ENCODE data around the gene PDSS1.

DNA sequence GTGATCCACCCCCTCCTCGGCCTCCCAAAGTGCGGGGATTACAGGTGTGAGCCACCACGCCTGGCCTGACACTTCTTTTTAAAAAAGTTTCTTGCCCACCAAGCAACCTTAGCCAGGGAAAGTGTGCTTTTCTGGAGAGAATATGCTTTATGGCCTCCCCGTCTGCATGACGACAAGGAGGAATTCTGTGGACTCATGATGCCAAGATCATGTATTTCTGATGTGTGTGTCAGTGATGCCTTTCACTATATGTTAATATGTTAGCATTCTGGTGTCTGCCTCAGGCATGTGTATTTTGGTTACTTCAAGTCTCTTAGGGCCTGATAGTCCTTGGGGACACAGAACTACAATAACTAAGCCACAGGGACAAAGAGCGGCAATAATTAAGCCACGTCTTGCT is 2.1 kb downstream of the PDSS1 start:
- TF ChIP-seq, protein P1, sequence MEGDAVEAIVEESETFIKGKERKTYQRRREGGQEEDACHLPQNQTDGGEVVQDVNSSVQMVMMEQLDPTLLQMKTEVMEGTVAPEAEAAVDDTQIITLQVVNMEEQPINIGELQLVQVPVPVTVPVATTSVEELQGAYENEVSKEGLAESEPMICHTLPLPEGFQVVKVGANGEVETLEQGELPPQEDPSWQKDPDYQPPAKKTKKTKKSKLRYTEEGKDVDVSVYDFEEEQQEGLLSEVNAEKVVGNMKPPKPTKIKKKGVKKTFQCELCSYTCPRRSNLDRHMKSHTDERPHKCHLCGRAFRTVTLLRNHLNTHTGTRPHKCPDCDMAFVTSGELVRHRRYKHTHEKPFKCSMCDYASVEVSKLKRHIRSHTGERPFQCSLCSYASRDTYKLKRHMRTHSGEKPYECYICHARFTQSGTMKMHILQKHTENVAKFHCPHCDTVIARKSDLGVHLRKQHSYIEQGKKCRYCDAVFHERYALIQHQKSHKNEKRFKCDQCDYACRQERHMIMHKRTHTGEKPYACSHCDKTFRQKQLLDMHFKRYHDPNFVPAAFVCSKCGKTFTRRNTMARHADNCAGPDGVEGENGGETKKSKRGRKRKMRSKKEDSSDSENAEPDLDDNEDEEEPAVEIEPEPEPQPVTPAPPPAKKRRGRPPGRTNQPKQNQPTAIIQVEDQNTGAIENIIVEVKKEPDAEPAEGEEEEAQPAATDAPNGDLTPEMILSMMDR (IDR thresholded peaks at IDR 0.05), result no peak
- TF ChIP-seq POLR2A (IDR thresholded peaks at IDR 0.05), result no peak

All from stomach (tissue), 4 donors.